CD14-positive monocyte (primary cell): ENCODE data around the gene PATJ. TPM values are rescaled to one million over a fixed set of nuclear protein-coding genes. Genes with fewer than 3 reads are reported as not detected.

Source experiments
- DNase-seq, 3 donors: peaks; one replicate each; pipeline ENCODE4 v3.0.0-alpha.2; 2011 to 2022
- H2AFZ ChIP-seq: 2 replicates; pipeline ENCODE4 v1.6.0; 2012; ENCODE audit warnings: mild to moderate bottlenecking, low read depth, low read length, inconsistent platforms; ENCODE audit not compliant: insufficient read depth, poor library complexity, severe bottlenecking
- H3K27ac ChIP-seq, 2 donors: 1 replicate in 1 of 2; 2 replicates in 1 of 2; pipeline ENCODE4 v1.5.1; 2012 to 2013; ENCODE audit warnings: low read length in 2 of 2, control low read depth in 1 of 2, inconsistent platforms in 1 of 2, low read depth in 1 of 2, mild to moderate bottlenecking in 1 of 2
- H3K27me3 ChIP-seq, 2 donors: one replicate each; pipeline versions ENCODE4 v1.6.0 to v1.6.1; 2011 to 2013; ENCODE audit warnings: low read length in 2 of 2; ENCODE audit not compliant: control insufficient read depth in 2 of 2, insufficient read depth in 2 of 2
- H3K36me3 ChIP-seq, 2 donors: replicated peaks in 1 of 2; 1 replicate in 1 of 2; 2 replicates in 1 of 2; pipeline versions ENCODE4 v1.5.1 to v1.6.1; 2012 to 2013; ENCODE audit warnings: low read length in 2 of 2, control low read depth in 1 of 2, inconsistent platforms in 1 of 2, mild to moderate bottlenecking in 1 of 2; ENCODE audit not compliant: insufficient read depth in 2 of 2, control insufficient read depth in 1 of 2
- H3K4me1 ChIP-seq, 2 donors: 1 replicate in 1 of 2; 2 replicates in 1 of 2; pipeline versions ENCODE4 v1.5.1 to v1.6.1; 2012 to 2013; ENCODE audit warnings: low read length in 2 of 2, control low read depth in 1 of 2, inconsistent platforms in 1 of 2, mild to moderate bottlenecking in 1 of 2, moderate library complexity in 1 of 2; ENCODE audit not compliant: insufficient read depth in 2 of 2, control insufficient read depth in 1 of 2
- H3K4me2 ChIP-seq: replicated peaks from 2 replicates; pipeline ENCODE3; 2012; ENCODE audit warnings: low read length, moderate library complexity, mild to moderate bottlenecking; ENCODE audit not compliant: poor library complexity, severe bottlenecking; ENCODE audit errors: extremely low read depth
- H3K4me3 ChIP-seq, 3 experiments: fragments of 200-600 bp in 1 of 3; sonication (generic) in 1 of 3; replicated peaks in 1 of 3; 1 replicate in 2 of 3; 2 replicates in 1 of 3; pipeline ENCODE4 v1.5.1; 2011 to 2013; ENCODE audit warnings: low read length in 3 of 3, mild to moderate bottlenecking in 3 of 3, control low read depth in 2 of 3, low read depth in 2 of 3, inconsistent platforms in 1 of 3, moderate library complexity in 1 of 3
- H3K79me2 ChIP-seq: 2 replicates; pipeline ENCODE4 v1.6.0; 2012; ENCODE audit warnings: mild to moderate bottlenecking, control low read depth, inconsistent platforms, low read length, moderate library complexity; ENCODE audit not compliant: insufficient read depth
- H3K9ac ChIP-seq: 2 replicates; pipeline ENCODE4 v1.6.0; 2017; ENCODE audit warnings: low read length, mild to moderate bottlenecking; ENCODE audit not compliant: insufficient read depth, poor library complexity, severe bottlenecking
- H3K9me3 ChIP-seq, 2 donors: replicated peaks in 1 of 2; 1 replicate in 1 of 2; 2 replicates in 1 of 2; pipeline versions ENCODE4 v1.5.1 to v1.6.1; 2012 to 2013; ENCODE audit warnings: low read length in 2 of 2, control low read depth in 1 of 2; ENCODE audit not compliant: control insufficient read depth in 1 of 2, insufficient read depth in 1 of 2
- H4K20me1 ChIP-seq: 2 replicates; pipeline ENCODE4 v1.6.0; 2012; ENCODE audit warnings: mild to moderate bottlenecking, low read length, control low read depth, moderate library complexity; ENCODE audit not compliant: insufficient read depth
- H3K27ac Mint-ChIP-seq, 7 donors: one replicate each; pipeline ENCODE4 v1.8.0; 2020; ENCODE audit warnings: mild to moderate bottlenecking in 7 of 7, mixed read lengths in 7 of 7, moderate library complexity in 6 of 7, inconsistent platforms in 2 of 7
- H3K27me3 Mint-ChIP-seq, 3 donors: one replicate each; pipeline ENCODE4 v1.8.0; 2021 to 2022; ENCODE audit warnings: low read depth in 3 of 3, mild to moderate bottlenecking in 3 of 3, mixed read lengths in 3 of 3, moderate library complexity in 3 of 3, inconsistent platforms in 1 of 3
- H3K36me3 Mint-ChIP-seq, 2 donors: one replicate each; pipeline ENCODE4 v1.8.0; 2020; ENCODE audit warnings: mixed read lengths in 2 of 2, inconsistent platforms in 1 of 2, mild to moderate bottlenecking in 1 of 2
- H3K4me1 Mint-ChIP-seq: one replicate; pipeline ENCODE4 v1.8.0; 2020; ENCODE audit warnings: mild to moderate bottlenecking, mixed read lengths
- H3K4me3 Mint-ChIP-seq, 2 donors: one replicate each; pipeline ENCODE4 v1.8.0; 2020; ENCODE audit warnings: mild to moderate bottlenecking in 2 of 2, mixed read lengths in 2 of 2, moderate library complexity in 1 of 2
- H3K9me3 Mint-ChIP-seq, 7 donors: one replicate each; pipeline ENCODE4 v1.8.0; 2020 to 2022; ENCODE audit warnings: mixed read lengths in 7 of 7, mild to moderate bottlenecking in 6 of 7, moderate library complexity in 6 of 7, inconsistent platforms in 2 of 7
- WGBS: methylation state at CpG from one replicate; pipeline ENCODE4 v1.1.5; 2013; ENCODE audit warnings: missing lambda C conversion rate; ENCODE audit not compliant: insufficient coverage; 5-methylcytosine and 5-hydroxymethylcytosine counted together
- intact Hi-C, 2 donors: fragments of 100-400 bp; cut with micrococcal nuclease; formaldehyde crosslinking; loops; one replicate each; pipeline versions ENCODE4 v1.15.0 to v1.15.1; 2023
- polyA plus RNA-seq, 3 donors: library from polyadenylated mRNA; depleted of rRNA in 1 of 3; unstranded in 2 of 3; stranded (reverse) in 1 of 3; fragments of 300-500 nt in 2 of 3; fragments of >200 nt in 1 of 3; fragmentation: Illumina TruSeq in 2 of 3; gene quantifications; 1 replicate in 2 of 3; 2 replicates in 1 of 3; pipeline ENCODE4 v1.2.3, GENCODE V29; 2012 to 2021
- TF ChIP-seq, protein P1 (sequence below): fragments of 200-600 bp; IDR thresholded peaks from one replicate; pipeline ENCODE4 v1.8.0; 2022; ENCODE audit warnings: antibody characterized with exemption, mild to moderate bottlenecking

PATJ gene
- polyA plus RNA-seq, 3 donors: 0.01 to 0.23 TPM; not detected in 1

- Mint-ChIP-seq H3K27ac (no peak overlapping the region), H3K9me3 (peaks cover 0 to 11% (median 1%) of the 10 kb centered on the region in 7 donors), H3K4me1 (no peaks in the 10 kb centered on the region), H3K36me3 (no peaks in the 10 kb centered on the region), H3K4me3 (no peak overlapping the region), H3K27me3 (peaks cover 0 to 1% (median 0%) of the 10 kb centered on the region in 3 donors)
- WGBS: no CpG with 5 or more reads among the region's 7 CpGs
- Histone ChIP-seq H2AFZ (no peak overlapping the region), H3K9me3 (peaks cover 0 to 2% of the 10 kb centered on the region in 2 donors), H4K20me1 (no peaks in the 10 kb centered on the region), H3K4me2 (no peak overlapping the region), H3K27me3 (no peaks in the 10 kb centered on the region), H3K4me3 (no peak overlapping the region), H3K36me3 (no peaks in the 10 kb centered on the region), H3K4me1 (no peaks in the 10 kb centered on the region), H3K27ac (no peak overlapping the region), H3K79me2 (no peaks in the 10 kb centered on the region), H3K9ac (no peak overlapping the region)
- no peak for DNase-seq
- intact Hi-C loops: no loop called here
- TF ChIP-seq, protein P1, sequence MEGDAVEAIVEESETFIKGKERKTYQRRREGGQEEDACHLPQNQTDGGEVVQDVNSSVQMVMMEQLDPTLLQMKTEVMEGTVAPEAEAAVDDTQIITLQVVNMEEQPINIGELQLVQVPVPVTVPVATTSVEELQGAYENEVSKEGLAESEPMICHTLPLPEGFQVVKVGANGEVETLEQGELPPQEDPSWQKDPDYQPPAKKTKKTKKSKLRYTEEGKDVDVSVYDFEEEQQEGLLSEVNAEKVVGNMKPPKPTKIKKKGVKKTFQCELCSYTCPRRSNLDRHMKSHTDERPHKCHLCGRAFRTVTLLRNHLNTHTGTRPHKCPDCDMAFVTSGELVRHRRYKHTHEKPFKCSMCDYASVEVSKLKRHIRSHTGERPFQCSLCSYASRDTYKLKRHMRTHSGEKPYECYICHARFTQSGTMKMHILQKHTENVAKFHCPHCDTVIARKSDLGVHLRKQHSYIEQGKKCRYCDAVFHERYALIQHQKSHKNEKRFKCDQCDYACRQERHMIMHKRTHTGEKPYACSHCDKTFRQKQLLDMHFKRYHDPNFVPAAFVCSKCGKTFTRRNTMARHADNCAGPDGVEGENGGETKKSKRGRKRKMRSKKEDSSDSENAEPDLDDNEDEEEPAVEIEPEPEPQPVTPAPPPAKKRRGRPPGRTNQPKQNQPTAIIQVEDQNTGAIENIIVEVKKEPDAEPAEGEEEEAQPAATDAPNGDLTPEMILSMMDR: no peak
Observed at GRCh38 chr1:61864489-61864888, 122.2 kb downstream of the PATJ start.

DNA sequence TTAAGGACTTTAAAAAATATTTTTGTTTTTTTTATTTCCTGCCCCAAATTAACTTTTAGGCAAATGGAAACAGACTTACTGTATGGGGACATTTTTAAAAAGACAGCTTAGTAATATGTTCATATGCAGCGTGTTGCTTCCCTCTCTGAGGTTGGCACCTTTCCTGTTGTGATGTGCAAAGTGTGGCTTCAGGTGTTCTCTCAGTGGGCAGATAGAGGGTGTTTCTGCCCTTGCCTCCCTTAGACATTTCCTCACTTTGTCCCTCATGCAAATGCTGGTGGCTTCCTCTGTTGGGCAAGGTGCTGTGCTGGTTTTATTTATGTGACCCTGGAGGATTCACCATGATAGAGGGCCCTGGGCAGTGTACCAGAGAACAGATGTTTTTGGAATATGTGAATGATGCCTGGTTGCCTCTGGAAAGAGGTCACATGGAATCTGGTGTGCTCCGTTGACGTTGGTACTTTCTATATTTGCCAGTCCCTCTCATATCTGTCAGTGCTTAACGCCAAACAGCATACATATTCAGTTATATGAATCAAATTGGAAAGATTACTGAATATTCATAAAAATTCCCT lies 123.5 kb downstream of the PATJ start:
- Mint-ChIP-seq H3K4me1 (no peaks in the 10 kb centered on the region), H3K27me3 (peaks cover 0 to 1% (median 0%) of the 10 kb centered on the region in 3 donors), H3K36me3 (no peaks in the 10 kb centered on the region), H3K4me3 (no peak overlapping the region), H3K27ac (no peak overlapping the region), H3K9me3 (peaks cover 1 to 21% (median 6%) of the 10 kb centered on the region in 7 donors)
- Histone ChIP-seq H3K4me2 (no peak overlapping the region), H2AFZ (no peak overlapping the region), H3K27ac (no peak overlapping the region), H3K79me2 (no peaks in the 10 kb centered on the region), H3K9me3 (peaks cover 0 to 12% of the 10 kb centered on the region in 2 donors), H3K9ac (no peak overlapping the region), H4K20me1 (no peaks in the 10 kb centered on the region), H3K27me3 (no peaks in the 10 kb centered on the region), H3K36me3 (no peaks in the 10 kb centered on the region), H3K4me3 (no peak overlapping the region), H3K4me1 (no peaks in the 10 kb centered on the region)
- no peak for DNase-seq
- intact Hi-C loops: no loop called here
- TF ChIP-seq, protein P1: no peak
- WGBS: no CpG with 5 or more reads among the region's 4 CpGs
